GM18907 (cell line): ENCODE results near the gene FOXR1.

Experiments
- ATAC-seq: cut with Tn5 transposase; IDR thresholded peaks from one replicate; pipeline ENCODE4 v1.9.1; 2021; ENCODE audit warnings: mild to moderate bottlenecking, moderate library complexity; ENCODE audit not compliant: unreplicated experiment

The FOXR1 gene

DNA sequence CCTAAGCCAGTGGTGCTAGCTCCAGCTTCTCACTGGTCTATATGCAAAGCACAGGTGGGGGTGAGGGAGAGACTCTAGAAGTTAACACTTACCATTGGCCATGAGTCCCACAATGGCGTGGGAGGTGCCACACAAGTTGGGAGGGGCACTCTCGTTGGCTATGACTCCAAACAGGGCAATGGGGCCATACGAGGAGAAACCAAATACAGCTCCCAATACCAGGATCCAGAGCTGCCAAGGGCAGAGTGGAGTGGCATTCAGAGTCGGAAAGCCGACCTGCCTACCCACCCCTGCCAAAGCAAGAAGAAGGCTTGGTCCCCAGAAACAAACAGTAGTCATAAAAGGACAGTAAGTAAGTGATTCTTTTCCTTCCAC, 53.5 kb downstream of the FOXR1 start:
- no peak for ATAC-seq

DNA sequence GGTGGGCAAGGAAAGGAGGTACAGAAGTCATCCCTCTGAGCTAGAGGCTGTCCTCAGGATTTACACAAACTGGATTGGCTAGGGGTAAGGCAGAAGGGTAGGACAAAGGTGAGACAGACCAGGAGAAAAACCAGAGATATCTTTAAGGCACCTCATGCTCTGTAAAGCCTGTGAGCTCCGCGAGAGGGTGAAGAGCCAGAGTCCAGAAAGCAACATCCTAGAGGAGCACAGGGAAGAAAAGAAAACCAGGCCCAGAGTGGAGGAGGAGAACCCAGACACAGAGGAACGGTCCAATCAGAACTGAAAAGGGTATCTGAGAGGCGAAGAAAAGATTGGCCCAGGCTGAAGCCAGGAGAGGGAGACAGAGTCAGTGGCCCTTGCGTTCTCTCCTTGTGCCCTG, 54.0 kb downstream of the FOXR1 start:
- no peak for ATAC-seq

DNA sequence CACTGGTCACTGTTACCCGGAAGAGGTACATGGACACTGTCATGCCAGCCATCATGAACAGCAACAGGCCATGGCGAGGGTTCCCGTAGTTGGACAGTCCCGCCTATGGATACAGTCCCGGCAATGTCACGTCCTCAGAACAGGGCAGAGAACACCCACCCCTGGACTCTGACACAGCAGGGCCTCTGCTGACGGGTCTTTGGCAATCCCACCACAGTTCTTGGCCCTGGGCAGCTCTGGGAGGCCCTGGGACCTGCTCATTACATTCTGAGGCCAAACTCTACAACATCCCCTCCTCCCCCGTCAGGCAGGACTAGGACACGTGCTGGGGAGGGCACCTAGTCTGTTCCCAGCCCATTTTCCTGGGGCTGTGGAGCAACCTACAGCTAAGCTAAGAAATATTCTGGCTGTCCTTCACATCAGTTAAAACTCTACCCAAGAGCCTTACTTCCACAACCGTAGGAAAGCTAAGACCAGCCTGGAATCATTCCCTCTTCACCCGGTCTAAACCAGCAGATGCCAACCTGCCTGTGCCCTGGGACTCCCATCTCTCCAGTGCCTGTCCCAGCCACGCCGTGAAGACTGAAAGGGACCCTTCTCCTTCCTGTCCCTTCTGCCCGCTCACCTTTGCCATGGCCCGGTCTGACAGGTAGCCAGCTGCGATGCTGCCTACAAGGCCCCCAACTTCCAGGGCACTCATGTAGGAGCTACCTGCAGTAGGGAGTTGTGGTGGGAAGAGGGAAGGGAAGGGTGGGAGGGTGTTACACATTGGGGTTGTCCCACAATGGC, 54.6 kb downstream of the FOXR1 start:
- no peak for ATAC-seq

- no peak for ATAC-seq
These were observed 55.4 kb downstream of the FOXR1 start for GRCh38 chr11:119026970-119027369.

GRCh38 chr11:119027561-119028345, 56.2 kb downstream of the FOXR1 start:
- no peak for ATAC-seq

DNA sequence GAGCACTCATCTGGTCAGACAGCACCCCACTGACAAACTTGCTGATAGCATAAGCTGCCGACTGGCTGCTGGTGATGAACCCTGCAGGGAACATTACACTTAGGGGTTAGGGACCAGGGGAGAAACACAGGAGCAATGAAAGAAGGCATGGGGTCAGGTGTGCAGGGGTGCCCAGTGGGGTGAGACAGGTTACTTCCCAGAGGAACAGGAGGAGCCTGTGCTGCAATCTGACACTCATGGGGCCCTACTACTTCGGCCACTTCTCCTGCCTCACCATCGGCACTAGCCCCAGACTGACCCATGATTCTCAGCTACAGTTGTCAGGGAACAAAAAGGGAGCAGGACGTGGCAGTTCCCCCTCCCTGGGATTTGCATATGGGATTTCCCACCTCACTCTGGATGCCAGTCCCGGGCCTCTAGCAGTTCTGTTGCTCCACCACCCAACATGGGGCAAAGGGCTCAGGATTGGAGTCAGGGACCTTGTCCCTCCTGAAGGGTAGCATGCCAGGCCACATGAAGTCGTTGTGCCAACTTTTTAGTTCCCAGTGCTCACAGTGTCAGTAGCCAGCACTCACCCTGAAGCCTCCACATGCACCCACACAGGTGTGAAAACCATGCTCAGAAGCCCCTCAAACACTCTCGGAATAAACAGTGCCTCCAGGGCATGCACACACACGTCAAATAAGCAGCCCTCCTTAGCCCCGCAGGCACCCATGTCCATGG, 56.9 kb downstream of the FOXR1 start:
- no peak for ATAC-seq

DNA sequence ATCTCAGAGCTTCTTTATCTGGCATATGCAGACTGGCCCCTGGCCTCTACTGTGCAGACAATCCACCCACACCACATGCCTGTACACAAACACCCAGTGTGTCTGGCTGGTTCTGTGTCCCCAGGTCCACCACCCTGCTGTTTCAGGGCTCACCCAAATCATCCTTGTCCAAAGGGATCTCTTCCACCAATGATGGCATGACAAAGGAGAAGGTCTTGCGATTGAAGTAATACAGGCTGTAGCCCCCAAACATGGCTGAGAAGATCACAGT, 57.4 kb downstream of the FOXR1 start:
- ATAC-seq, result no peak

DNA sequence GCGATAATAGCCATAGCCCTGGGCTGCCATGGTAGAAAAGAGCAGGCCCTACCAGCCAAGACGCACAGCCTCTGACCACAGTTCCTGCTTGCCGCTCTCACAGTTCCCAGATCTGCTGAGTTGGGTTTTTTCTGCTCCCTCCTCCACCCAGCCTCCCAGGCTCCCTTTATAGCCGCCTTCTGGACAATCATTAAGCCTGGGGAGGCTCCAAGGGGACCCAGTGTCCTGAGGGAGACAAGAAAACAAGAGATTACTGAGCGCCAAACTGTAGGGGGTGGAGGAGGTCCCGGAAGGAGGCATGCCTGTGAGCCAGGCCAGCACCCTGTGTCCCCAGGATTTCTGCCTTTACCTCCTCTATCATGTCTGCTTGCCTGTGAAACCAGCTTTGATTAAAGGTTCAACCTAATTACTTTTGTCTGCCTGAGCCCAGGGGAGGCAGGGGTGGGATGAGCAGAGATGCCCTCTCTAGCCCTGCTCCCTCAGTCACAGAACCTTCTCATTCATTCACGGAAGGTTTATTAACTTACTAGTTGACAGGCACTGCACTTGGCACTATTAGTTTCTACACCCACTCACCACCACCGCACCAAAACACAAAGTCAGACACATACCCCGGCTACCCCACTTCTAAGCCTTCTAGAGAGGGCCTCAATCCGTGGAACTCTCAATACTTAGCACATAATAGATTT, 57.9 kb downstream of the FOXR1 start:
- peak; percentile 11 for ATAC-seq

DNA sequence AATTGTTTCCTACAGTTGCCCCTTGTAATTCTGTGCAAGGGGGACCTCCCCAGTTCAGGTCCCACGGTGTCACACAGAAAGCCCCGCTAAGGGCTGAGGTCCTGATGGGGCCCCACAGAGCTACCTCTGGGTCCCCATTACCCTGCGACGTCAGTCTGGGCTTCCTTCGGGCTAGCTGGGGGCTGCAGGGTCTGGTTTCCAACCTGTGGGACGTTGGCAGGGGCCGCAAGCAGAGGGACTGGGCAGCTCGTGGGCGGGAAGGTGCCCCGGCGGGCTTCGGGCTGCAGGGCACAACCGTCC, 58.4 kb downstream of the FOXR1 start:
- ATAC-seq, result peak; percentile 17

DNA sequence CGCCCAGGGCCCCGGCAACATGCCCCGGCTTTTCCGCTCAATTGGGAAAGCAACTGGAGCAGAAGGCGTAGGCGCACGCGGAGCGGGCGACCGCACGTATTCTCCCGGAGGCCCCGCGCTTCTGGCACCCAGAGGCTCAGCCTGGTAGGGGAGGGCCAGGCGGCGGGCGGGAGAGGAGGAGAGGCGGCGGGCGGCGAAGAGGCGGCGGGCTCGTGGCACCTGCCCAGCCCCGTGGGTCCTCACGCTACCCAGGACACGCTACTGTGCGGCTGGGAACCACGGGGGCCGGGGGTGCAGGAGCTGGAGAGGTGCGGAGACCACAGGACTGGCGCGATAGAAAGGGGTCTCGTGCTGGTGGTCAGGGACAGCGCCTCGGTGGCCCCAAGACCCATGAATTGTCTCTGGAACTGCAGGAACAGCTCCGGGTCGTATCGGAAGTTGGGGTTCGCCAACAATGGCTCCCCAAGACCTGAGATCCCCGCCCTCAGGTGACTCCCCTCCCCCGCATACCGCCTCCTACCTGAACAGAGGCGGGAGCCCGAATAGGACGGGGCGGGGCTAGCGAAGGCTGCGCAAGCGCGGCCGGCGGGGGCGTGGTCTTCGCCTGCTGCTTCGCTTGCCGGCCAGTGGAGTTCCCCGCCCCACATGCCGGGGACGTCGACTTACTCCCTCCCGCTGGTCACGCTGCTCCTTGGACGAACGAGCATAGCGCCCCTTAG, 58.9 kb downstream of the FOXR1 start, which contains the start of gene SLC37A4:
TSS of gene SLC37A4 (minus strand) at position 549 of the 719 bp plus-strand sequence.
- ATAC-seq, result peak; percentile 88
